ENCODE data around the gene STARD3. TPM values are rescaled to one million over a fixed set of nuclear protein-coding genes. Genes with fewer than 3 reads are reported as not detected.

Gene STARD3
- total RNA-seq, 1 donor from 2014 or later = 51.2 TPM

DNA sequence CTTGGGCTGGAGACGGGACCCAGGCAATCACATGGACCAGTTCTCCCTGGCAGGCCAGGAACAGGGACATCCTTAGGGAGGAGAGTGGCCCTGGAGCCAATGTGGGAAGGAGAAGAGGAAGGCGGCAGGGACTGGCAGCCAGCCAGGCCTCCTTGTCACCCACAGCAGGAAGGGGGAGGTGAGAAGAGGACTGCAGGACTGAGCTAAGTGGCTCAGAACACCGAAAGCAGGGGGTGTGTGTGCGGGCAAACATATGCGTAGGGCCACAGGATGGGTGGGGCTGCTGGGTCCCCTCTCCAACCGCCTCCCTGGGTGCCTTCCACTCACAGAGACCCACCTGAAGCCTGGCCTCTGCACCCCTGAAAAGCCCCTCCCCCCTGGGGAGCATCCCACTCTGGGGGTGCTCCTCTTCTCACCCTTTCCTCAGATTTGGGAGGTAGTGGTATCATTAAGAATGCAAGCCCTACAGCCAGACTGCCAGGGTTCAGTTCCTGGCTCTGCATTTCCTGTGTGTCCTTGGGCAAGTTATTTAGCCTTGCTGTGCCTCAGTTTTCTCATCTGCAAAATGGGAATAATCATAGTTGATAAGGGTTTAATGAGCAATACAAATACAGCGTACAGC, 39.4 kb downstream of the STARD3 start:
- TF ChIP-seq CTCF (IDR thresholded peaks at IDR 0.05; ENCODE audit: insufficient read depth, low read depth, low read length) (no peak), EZH2 (IDR thresholded peaks at IDR 0.05; ENCODE audit: insufficient read depth, low read length) (no peak)
- no peak for DNase-seq (ENCODE audit: low read depth)
- Mint-ChIP-seq H3K9me3 (ENCODE audit: unreplicated experiment) (no peaks in the 10 kb centered on the region), H3K4me3 (ENCODE audit: unreplicated experiment) (no peak overlapping the region), H3K27ac (ENCODE audit: unreplicated experiment) (no peak overlapping the region), H3K36me3 (ENCODE audit: low read depth, unreplicated experiment) (peaks cover 10% of the 10 kb centered on the region), H3K27me3 (ENCODE audit: low read depth, unreplicated experiment) (peaks cover 39% of the 10 kb centered on the region), H3K4me1 (ENCODE audit: low read depth, unreplicated experiment) (peaks cover 3% of the 10 kb centered on the region)
- Histone ChIP-seq H3K36me3 (ENCODE audit: insufficient read depth, low read length) (no peaks in the 10 kb centered on the region), H3K79me2 (ENCODE audit: insufficient read depth, low read length) (no peaks in the 10 kb centered on the region), H3K4me3 (ENCODE audit: insufficient read depth, low read depth, low read length) (no peak overlapping the region), H3K9me3 (ENCODE audit: insufficient read depth, low read depth, low read length) (no peaks in the 10 kb centered on the region), H3K27ac (ENCODE audit: low read depth, low read length) (no peak overlapping the region), H3K4me1 (ENCODE audit: insufficient read depth, low read length) (no peaks in the 10 kb centered on the region), H3K4me2 (ENCODE audit: low read length) (no peak overlapping the region), H4K20me1 (ENCODE audit: insufficient read depth, low read length) (no peaks in the 10 kb centered on the region), H3K27me3 (ENCODE audit: insufficient read depth, low read length) (peaks cover 8% of the 10 kb centered on the region), H3K9ac (ENCODE audit: low read length) (no peak overlapping the region), H2AFZ (ENCODE audit: low read depth, low read length) (no peak overlapping the region)
- no peak for FAIRE-seq

GRCh38 chr17:39677072-39677471, 40.1 kb downstream of the STARD3 start:
- H2AFZ ChIP-seq (ENCODE audit: low read depth, low read length) = no peak overlapping the region
- H3K4me1 ChIP-seq (ENCODE audit: insufficient read depth, low read length) = no peaks in the 10 kb centered on the region
- H3K36me3 ChIP-seq (ENCODE audit: insufficient read depth, low read length) = no peaks in the 10 kb centered on the region
- no peak overlapping the region for H3K27ac ChIP-seq (ENCODE audit: low read depth, low read length)
- FAIRE-seq = no peak
- no peak overlapping the region for H3K4me3 ChIP-seq (ENCODE audit: insufficient read depth, low read depth, low read length)
- H4K20me1 ChIP-seq (ENCODE audit: insufficient read depth, low read length) = no peaks in the 10 kb centered on the region
- H3K27ac Mint-ChIP-seq (ENCODE audit: unreplicated experiment) = no peak overlapping the region
- H3K79me2 ChIP-seq (ENCODE audit: insufficient read depth, low read length) = no peaks in the 10 kb centered on the region
- no peaks in the 10 kb centered on the region for H3K9me3 Mint-ChIP-seq (ENCODE audit: unreplicated experiment)
- peaks cover 33% of the 10 kb centered on the region for H3K27me3 Mint-ChIP-seq (ENCODE audit: low read depth, unreplicated experiment)
- H3K4me1 Mint-ChIP-seq (ENCODE audit: low read depth, unreplicated experiment) = peaks cover 3% of the 10 kb centered on the region
- no peak overlapping the region for H3K4me2 ChIP-seq (ENCODE audit: low read length)
- H3K27me3 ChIP-seq (ENCODE audit: insufficient read depth, low read length) = peaks cover under 1% of the 10 kb centered on the region
- no peaks in the 10 kb centered on the region for H3K9me3 ChIP-seq (ENCODE audit: insufficient read depth, low read depth, low read length)
- no peak overlapping the region for H3K9ac ChIP-seq (ENCODE audit: low read length)
- H3K4me3 Mint-ChIP-seq (ENCODE audit: unreplicated experiment) = no peak overlapping the region
- TF ChIP-seq CTCF (IDR thresholded peaks at IDR 0.05; ENCODE audit: insufficient read depth, low read depth, low read length) (no peak), EZH2 (IDR thresholded peaks at IDR 0.05; ENCODE audit: insufficient read depth, low read length) (no peak)
- DNase-seq (ENCODE audit: low read depth) = no peak
- H3K36me3 Mint-ChIP-seq (ENCODE audit: low read depth, unreplicated experiment) = peaks cover 10% of the 10 kb centered on the region

GRCh38 chr17:39677542-39678339, 40.8 kb downstream of the STARD3 start:
- Mint-ChIP-seq H3K4me3 (ENCODE audit: unreplicated experiment) (no peak overlapping the region), H3K4me1 (ENCODE audit: low read depth, unreplicated experiment) (peaks cover 3% of the 10 kb centered on the region), H3K9me3 (ENCODE audit: unreplicated experiment) (no peaks in the 10 kb centered on the region), H3K27me3 (ENCODE audit: low read depth, unreplicated experiment) (peaks cover 26% of the 10 kb centered on the region), H3K36me3 (ENCODE audit: low read depth, unreplicated experiment) (peaks cover 10% of the 10 kb centered on the region), H3K27ac (ENCODE audit: unreplicated experiment) (no peak overlapping the region)
- Histone ChIP-seq H4K20me1 (ENCODE audit: insufficient read depth, low read length) (no peaks in the 10 kb centered on the region), H3K27ac (ENCODE audit: low read depth, low read length) (no peak overlapping the region), H3K4me1 (ENCODE audit: insufficient read depth, low read length) (no peaks in the 10 kb centered on the region), H3K9ac (ENCODE audit: low read length) (no peak overlapping the region), H3K27me3 (ENCODE audit: insufficient read depth, low read length) (no peaks in the 10 kb centered on the region), H3K9me3 (ENCODE audit: insufficient read depth, low read depth, low read length) (no peaks in the 10 kb centered on the region), H2AFZ (ENCODE audit: low read depth, low read length) (no peak overlapping the region), H3K36me3 (ENCODE audit: insufficient read depth, low read length) (no peaks in the 10 kb centered on the region), H3K79me2 (ENCODE audit: insufficient read depth, low read length) (no peaks in the 10 kb centered on the region), H3K4me3 (ENCODE audit: insufficient read depth, low read depth, low read length) (no peak overlapping the region), H3K4me2 (ENCODE audit: low read length) (no peak overlapping the region)
- no peak for TF ChIP-seq EZH2 (IDR thresholded peaks at IDR 0.05; ENCODE audit: insufficient read depth, low read length)
- TF ChIP-seq CTCF (IDR thresholded peaks at IDR 0.05; ENCODE audit: insufficient read depth, low read depth, low read length) = no peak
- FAIRE-seq (no peak), DNase-seq (ENCODE audit: low read depth) (no peak)
